H1 (cell line): Measurements from ENCODE around the gene TMEM115. TPM values are rescaled to one million over a fixed set of nuclear protein-coding genes. Genes with fewer than 3 reads are reported as not detected.

ENCODE experiments used
- CTCF ChIA-PET: fragments of 300-600 bp; sonication (Branson Sonifier 250); formaldehyde crosslinking; loops from one replicate; lab custom pipeline; 2021; ENCODE audit not compliant: partially characterized antibody; lab: Charles Lee
- POLR2A ChIA-PET: fragments of 300-600 bp; sonication (Branson Sonifier 250); formaldehyde crosslinking; loops from one replicate; lab custom pipeline; 2021; ENCODE audit warnings: inconsistent platforms; ENCODE audit not compliant: partially characterized antibody; lab: Charles Lee
- DNase-seq, 2 experiments: peaks; one replicate each; pipeline versions ENCODE4 v3.0.0 to v3.0.0-alpha.2; 2010 to 2022; ENCODE audit warnings: low spot score in 2 of 2, low read depth in 1 of 2, mixed read lengths in 1 of 2
- FAIRE-seq: peaks from 2 replicates; lab custom pipeline; 2011; peaks lifted over from hg19 to GRCh38; lab: Jason Lieb, UNC
- H2AFZ ChIP-seq: 2 replicates; pipeline ENCODE4 v1.8.1; 2012; ENCODE audit warnings: low read length, inconsistent platforms
- H2AK5ac ChIP-seq: 2 replicates; pipeline ENCODE4 v1.6.1; 2013; ENCODE audit warnings: low read depth, low read length
- H2BK120ac ChIP-seq: replicated peaks from 2 replicates; pipeline ENCODE3; 2013; ENCODE audit warnings: low read depth, low read length, inconsistent platforms
- H2BK12ac ChIP-seq: 2 replicates; pipeline ENCODE4 v1.6.1; 2013; ENCODE audit warnings: low read depth, low read length
- H2BK15ac ChIP-seq: 2 replicates; pipeline ENCODE4 v1.6.1; 2013; ENCODE audit warnings: low read length
- H2BK20ac ChIP-seq: 2 replicates; pipeline ENCODE4 v1.6.1; 2013; ENCODE audit warnings: low read length
- H2BK5ac ChIP-seq: 2 replicates; pipeline ENCODE4 v1.6.1; 2013; ENCODE audit warnings: low read depth, low read length
- H3K14ac ChIP-seq: 2 replicates; pipeline ENCODE4 v1.6.1; 2013; ENCODE audit warnings: inconsistent platforms; ENCODE audit not compliant: insufficient read length
- H3K18ac ChIP-seq: 2 replicates; pipeline ENCODE4 v1.6.1; 2013; ENCODE audit warnings: low read length; ENCODE audit errors: extremely low read depth
- H3K23ac ChIP-seq: 2 replicates; pipeline ENCODE4 v1.6.1; 2013; ENCODE audit warnings: inconsistent platforms; ENCODE audit not compliant: insufficient read length
- H3K23me2 ChIP-seq: 2 replicates; pipeline ENCODE4 v1.6.1; 2013; ENCODE audit warnings: low read depth, low read length
- H3K27ac ChIP-seq: 2 replicates; pipeline ENCODE4 v1.6.1; 2011; ENCODE audit warnings: low read depth, low read length, inconsistent platforms
- H3K27me3 ChIP-seq, 4 experiments: replicated peaks in 1 of 4; 1 replicate in 1 of 4; 2 replicates in 3 of 4; pipeline versions ENCODE4 v1.6.1 to v1.8.1; 2011 to 2013; ENCODE audit warnings: low read length in 3 of 4, mild to moderate bottlenecking in 3 of 4, inconsistent platforms in 2 of 4, mixed read lengths in 2 of 4, moderate library complexity in 1 of 4; ENCODE audit not compliant: control insufficient read depth in 3 of 4, insufficient read depth in 3 of 4; ENCODE audit errors: extremely low read depth in 1 of 4
- H3K36me3 ChIP-seq, 4 experiments: 2 replicates each; pipeline versions ENCODE4 v1.6.1 to v1.8.1; 2011 to 2013; ENCODE audit warnings: mild to moderate bottlenecking in 4 of 4, low read length in 3 of 4, moderate library complexity in 2 of 4, control low read depth in 1 of 4, inconsistent platforms in 1 of 4; ENCODE audit not compliant: insufficient read depth in 4 of 4, control insufficient read depth in 2 of 4
- H3K4ac ChIP-seq: replicated peaks from 2 replicates; pipeline ENCODE3; 2013; ENCODE audit warnings: low read length, low read depth, mixed read lengths, inconsistent platforms; ENCODE audit not compliant: insufficient read length
- H3K4me1 ChIP-seq, 4 experiments: replicated peaks in 1 of 4; 1 replicate in 1 of 4; 2 replicates in 3 of 4; pipeline versions ENCODE4 v1.6.1 to v1.8.1; 2011 to 2013; ENCODE audit warnings: low read length in 3 of 4, inconsistent platforms in 2 of 4, mixed read lengths in 1 of 4; ENCODE audit not compliant: insufficient read depth in 4 of 4, control insufficient read depth in 3 of 4
- H3K4me2 ChIP-seq, 2 experiments: 2 replicates each; pipeline versions ENCODE4 v1.6.1 to v1.8.1; 2011 to 2013; ENCODE audit warnings: low read depth in 2 of 2, low read length in 2 of 2, control low read depth in 1 of 2, inconsistent platforms in 1 of 2, mild to moderate bottlenecking in 1 of 2; ENCODE audit not compliant: insufficient read depth in 1 of 2
- H3K4me3 ChIP-seq, 4 experiments: fragments of 200-600, 300-600 bp in 1 of 4; sonication (generic), shearing (Covaris generic), sonication (Bioruptor Twin) in 1 of 4; 2 replicates each; pipeline versions ENCODE4 v1.5.1 to v1.8.1; 2011 to 2016; ENCODE audit warnings: low read length in 4 of 4, low read depth in 3 of 4, control low read depth in 2 of 4, inconsistent platforms in 2 of 4, mild to moderate bottlenecking in 2 of 4, mixed read lengths in 1 of 4, moderate library complexity in 1 of 4; ENCODE audit not compliant: insufficient read depth in 2 of 4; ENCODE audit errors: extremely low read depth in 1 of 4
- H3K56ac ChIP-seq: replicated peaks from 2 replicates; pipeline ENCODE3; 2013; ENCODE audit warnings: low read depth, mild to moderate bottlenecking, mixed read lengths, low read length, inconsistent platforms; ENCODE audit not compliant: insufficient read length
- H3K79me1 ChIP-seq: 2 replicates; pipeline ENCODE4 v1.6.1; 2013; ENCODE audit warnings: low read depth, low read length, control low read depth
- H3K79me2 ChIP-seq, 2 experiments: 2 replicates each; pipeline versions ENCODE4 v1.6.1 to v1.8.1; 2012 to 2013; ENCODE audit warnings: low read length in 2 of 2, mild to moderate bottlenecking in 2 of 2, inconsistent platforms in 1 of 2; ENCODE audit not compliant: insufficient read depth in 2 of 2, control insufficient read depth in 1 of 2
- H3K9ac ChIP-seq, 4 experiments: replicated peaks in 1 of 4; 1 replicate in 1 of 4; 2 replicates in 3 of 4; pipeline versions ENCODE4 v1.6.1 to v1.8.1; 2011 to 2013; ENCODE audit warnings: low read depth in 3 of 4, low read length in 3 of 4, control low read depth in 2 of 4, mild to moderate bottlenecking in 2 of 4, moderate library complexity in 2 of 4, inconsistent platforms in 1 of 4; ENCODE audit errors: extremely low read depth in 1 of 4
- H3K9me3 ChIP-seq, 2 experiments: 2 replicates each; pipeline versions ENCODE4 v1.6.1 to v1.8.1; 2012 to 2013; ENCODE audit warnings: mild to moderate bottlenecking in 2 of 2, moderate library complexity in 2 of 2, control low read depth in 1 of 2, inconsistent platforms in 1 of 2, low read depth in 1 of 2, low read length in 1 of 2, mixed read lengths in 1 of 2; ENCODE audit not compliant: insufficient read depth in 2 of 2
- H4K20me1 ChIP-seq, 2 experiments: replicated peaks in 1 of 2; 2 replicates each; pipeline versions ENCODE3 to v1.8.1; 2011 to 2013; ENCODE audit warnings: inconsistent platforms in 2 of 2, low read length in 2 of 2, mild to moderate bottlenecking in 1 of 2; ENCODE audit not compliant: insufficient read depth in 2 of 2, control insufficient read depth in 1 of 2
- H4K5ac ChIP-seq: 2 replicates; pipeline ENCODE4 v1.6.1; 2013; ENCODE audit warnings: low read length, low read depth, mixed read lengths, inconsistent platforms; ENCODE audit not compliant: insufficient read length
- H4K8ac ChIP-seq: 2 replicates; pipeline ENCODE4 v1.8.0; 2013; ENCODE audit warnings: mild to moderate bottlenecking, moderate library complexity, low read length, inconsistent platforms; ENCODE audit not compliant: insufficient read depth; ENCODE audit errors: extremely low read depth
- H4K91ac ChIP-seq: replicated peaks from 2 replicates; pipeline ENCODE3; 2013; ENCODE audit warnings: low read length, mixed read lengths, inconsistent platforms; ENCODE audit not compliant: insufficient read length
- ASH2L ChIP-seq: fragments of 200-600, 300-600 bp; sonication (generic); IDR thresholded peaks from one replicate; pipeline ENCODE4 v1.7.1; 2017; ENCODE audit warnings: low read length
- EGR1 ChIP-seq: IDR thresholded peaks from 2 replicates; pipeline ENCODE4 v1.6.1; 2011; ENCODE audit warnings: low read depth, low read length, borderline replicate concordance
- EP300 ChIP-seq, 2 experiments: IDR thresholded peaks; 1 replicate in 1 of 2; 2 replicates in 1 of 2; pipeline ENCODE4 v1.6.1; 2011 to 2012; ENCODE audit warnings: low read depth in 2 of 2, low read length in 2 of 2, mild to moderate bottlenecking in 2 of 2, borderline replicate concordance in 1 of 2, inconsistent platforms in 1 of 2, moderate library complexity in 1 of 2
- NANOG ChIP-seq: IDR thresholded peaks from 2 replicates; pipeline ENCODE4 v1.6.1; 2011; ENCODE audit warnings: low read length, low read depth, mild to moderate bottlenecking, inconsistent platforms; ENCODE audit not compliant: insufficient read depth, poor library complexity, severe bottlenecking
- RAD21 ChIP-seq, 2 experiments: IDR thresholded peaks in 1 of 2; conservative IDR thresholded peaks in 1 of 2; 2 replicates each; pipeline ENCODE4 v1.6.1; 2011; ENCODE audit warnings: low read depth in 2 of 2, low read length in 2 of 2, improper control_type of control experiment in 1 of 2, inconsistent platforms in 1 of 2, mild to moderate bottlenecking in 1 of 2, moderate library complexity in 1 of 2
- SAP30 ChIP-seq: fragments of 300-600 bp; sonication (generic); IDR thresholded peaks from 2 replicates; pipeline ENCODE4 v1.7.1; 2012; ENCODE audit warnings: low read length, moderate library complexity, mild to moderate bottlenecking, inconsistent platforms; ENCODE audit not compliant: insufficient read depth, insufficient replicate concordance
- WGBS, 2 experiments: shearing (Covaris generic) in 1 of 2; methylation state at CpG; one replicate each; pipeline versions ENCODE4 v1.1.6 to v1.1.7; 2013 to 2015; ENCODE audit warnings: low lambda C conversion rate in 2 of 2, mixed read lengths in 2 of 2, inconsistent platforms in 1 of 2, low coverage in 1 of 2, missing lambda C conversion rate in 1 of 2; ENCODE audit not compliant: insufficient replicate concordance in 2 of 2, insufficient coverage in 1 of 2, insufficient read length in 1 of 2; ENCODE audit errors: extremely low coverage in 1 of 2, missing lambda C conversion rate in 1 of 2; 5-methylcytosine and 5-hydroxymethylcytosine counted together
- polyA plus RNA-seq, 7 experiments: library from polyadenylated mRNA; depleted of rRNA in 3 of 7; stranded (reverse) in 5 of 7; unstranded in 2 of 7; fragments of >200 nt in 5 of 7; fragments of 200-250 nt in 2 of 7; gene quantifications; 1 replicate in 5 of 7; 2 replicates in 1 of 7; 4 replicates in 1 of 7; pipeline versions ENCODE4 v1.2.1 to v1.2.3, GENCODE V29; 2011 to 2013; ENCODE audit warnings: missing spikeins in 2 of 7, mixed read lengths in 2 of 7
- total RNA-seq: library from RNA; stranded (reverse); fragmentation: NEBNext Ultra II Directional; extraction: Animal tissue kit (Norgen Biotek cat#: 25700); gene quantifications from 2 replicates; pipeline ENCODE4 v1.2.1, GENCODE V29; 2021
- TF ChIP-seq, protein P1 (sequence below): IDR thresholded peaks from 2 replicates; pipeline ENCODE4 v1.6.1; 2011; ENCODE audit warnings: low read depth, mild to moderate bottlenecking, low read length; ENCODE audit not compliant: insufficient read depth

Gene TMEM115
- total and polyA plus RNA-seq, 2 of the 8 experiments (the other 6 are each of a cell fraction or from before 2014, with no cell fraction given): 25.4 to 32.4 TPM

DNA sequence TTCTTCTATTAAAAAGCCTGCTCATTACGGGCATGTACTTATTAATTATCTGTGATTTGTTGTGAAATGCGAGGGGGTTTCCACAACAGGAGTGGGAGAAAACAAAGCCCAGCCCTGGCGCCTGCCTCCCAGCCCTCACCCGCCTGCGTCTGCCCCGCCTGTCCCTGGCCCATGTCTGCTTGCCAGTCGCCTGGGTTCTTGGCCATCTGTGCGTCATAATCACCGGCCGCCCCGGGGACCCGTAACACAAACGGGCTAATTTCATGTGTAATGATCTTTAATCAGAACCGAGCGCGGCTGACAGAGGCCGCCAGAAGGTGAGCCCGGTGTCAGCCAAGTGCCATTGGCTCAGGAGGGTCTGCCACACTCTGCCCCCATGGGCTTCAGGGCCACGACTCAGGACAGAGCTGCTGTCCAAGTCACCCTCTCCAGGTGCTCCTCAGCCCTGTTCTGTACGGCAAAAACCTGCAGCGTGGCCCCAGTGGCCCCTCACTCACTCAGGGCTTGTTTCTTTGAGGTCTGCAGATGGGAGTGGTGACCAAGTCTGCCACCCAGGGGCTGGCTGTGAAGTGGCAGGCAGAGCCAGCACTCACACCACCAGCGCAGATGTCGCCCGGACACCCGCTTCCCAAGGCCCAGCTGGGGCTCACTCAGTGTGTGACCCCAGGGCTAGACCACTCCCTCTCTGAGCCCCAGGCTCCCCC is 28.8 kb upstream of the TMEM115 start:
- Histone ChIP-seq H3K27ac (no peak overlapping the region), H4K5ac (no peak overlapping the region), H3K4ac (no peak overlapping the region), H2BK5ac (no peak overlapping the region), H2BK120ac (no peak overlapping the region), H4K8ac (peak overlapping the region; percentile 6; the same call in 1 of the 2 replicates), H3K56ac (no peak overlapping the region), H3K79me2 (no peaks in the 10 kb centered on the region), H3K4me1 (peaks cover 0 to 2% (median under 1%) of the 10 kb centered on the region in 4 experiments; a peak in 3 of 7 replicates), H2AK5ac (no peak overlapping the region), H4K91ac (no peak overlapping the region), H3K9ac (no peak overlapping the region), H3K27me3 (peaks cover 0 to 3% (median 0%) of the 10 kb centered on the region in 4 experiments; a peak in 1 of 7 replicates), H2BK20ac (no peak overlapping the region), H2BK15ac (no peak overlapping the region), H2BK12ac (no peak overlapping the region), H3K9me3 (no peaks in the 10 kb centered on the region), H3K4me2 (no peak overlapping the region), H3K23me2 (no peaks in the 10 kb centered on the region), H3K4me3 (no peak overlapping the region), H3K18ac (no peak overlapping the region), H3K36me3 (no peaks in the 10 kb centered on the region), H4K20me1 (peaks cover 0 to 3% of the 10 kb centered on the region in 2 experiments), H3K14ac (no peak overlapping the region), H3K79me1 (no peaks in the 10 kb centered on the region), H2AFZ (no peak overlapping the region), H3K23ac (no peak overlapping the region)
- POLR2A ChIA-PET: no interaction called here
- WGBS, 2 experiments: 90% methylated on average over 25 of the region's 25 CpGs; no CpG with 5 or more reads in 1 of the 2 experiments
- DNase-seq (peak in 1 of 2 experiments; percentile 67), FAIRE-seq (no peak)
- CTCF ChIA-PET: interaction anchor here (0.7 to 9.3 kb wide), 15 partner anchors 9 to 183 kb away, joined by 3 to 136 read pairs (median 3); partner anchors contain the start of genes CYB561D2, NPRL2 and ZMYND10
- TF ChIP-seq EP300 (IDR thresholded peaks at IDR 0.05; ENCODE audit: borderline replicate concordance in 1 of 2, low read depth in 2 of 2, low read length in 2 of 2): no peak
- peak; percentile 65 to 70 for TF ChIP-seq RAD21 (IDR thresholded peaks at IDR 0.05 in 1 of 2, conservative IDR thresholded peaks at IDR 0.05 in 1 of 2; ENCODE audit: low read depth in 2 of 2, low read length in 2 of 2)
- TF ChIP-seq, protein P1, sequence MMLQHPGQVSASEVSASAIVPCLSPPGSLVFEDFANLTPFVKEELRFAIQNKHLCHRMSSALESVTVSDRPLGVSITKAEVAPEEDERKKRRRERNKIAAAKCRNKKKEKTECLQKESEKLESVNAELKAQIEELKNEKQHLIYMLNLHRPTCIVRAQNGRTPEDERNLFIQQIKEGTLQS: no peak
- TF ChIP-seq ASH2L: no peak
- TF ChIP-seq SAP30: no peak
- no peak for TF ChIP-seq NANOG
- TF ChIP-seq EGR1: no peak
